ENCODE measurements around the gene UBQLN3.

The UBQLN3 gene

GRCh38 chr11:5524756-5525155, 15.0 kb upstream of the UBQLN3 start:
- H3K4me1 ChIP-seq (ENCODE audit: insufficient read depth, insufficient read length): no peaks in the 10 kb centered on the region
- H3K9me3 ChIP-seq (ENCODE audit: insufficient read depth, low read length): no peaks in the 10 kb centered on the region
- DNase-seq (ENCODE audit: low read depth, low spot score): no peak
- no peak overlapping the region for H3K9ac ChIP-seq (ENCODE audit: insufficient read length, low read depth)
- H3K27me3 ChIP-seq (ENCODE audit: insufficient read depth, insufficient read length): no peaks in the 10 kb centered on the region
- TF ChIP-seq YY1 (IDR thresholded peaks at IDR 0.05; ENCODE audit: insufficient read depth, insufficient read length) (no peak), ZNF274 (IDR thresholded peaks at IDR 0.05; ENCODE audit: low read depth, low read length) (no peak), SUZ12 (IDR thresholded peaks at IDR 0.05; ENCODE audit: extremely low read depth, insufficient read depth, insufficient read length) (no peak)
- H3K4me3 ChIP-seq (ENCODE audit: insufficient read length, low read depth): no peak overlapping the region
- no peaks in the 10 kb centered on the region for H3K36me3 ChIP-seq (ENCODE audit: insufficient read depth, insufficient read length, low read length)

- Histone ChIP-seq H3K27me3 (ENCODE audit: insufficient read depth, insufficient read length) (no peaks in the 10 kb centered on the region), H3K36me3 (ENCODE audit: insufficient read depth, insufficient read length, low read length) (no peaks in the 10 kb centered on the region), H3K4me1 (ENCODE audit: insufficient read depth, insufficient read length) (no peaks in the 10 kb centered on the region), H3K9ac (ENCODE audit: insufficient read length, low read depth) (no peak overlapping the region), H3K4me3 (ENCODE audit: insufficient read length, low read depth) (no peak overlapping the region), H3K9me3 (ENCODE audit: insufficient read depth, low read length) (no peaks in the 10 kb centered on the region)
- TF ChIP-seq ZNF274 (IDR thresholded peaks at IDR 0.05; ENCODE audit: low read depth, low read length) (no peak), SUZ12 (IDR thresholded peaks at IDR 0.05; ENCODE audit: extremely low read depth, insufficient read depth, insufficient read length) (no peak), YY1 (IDR thresholded peaks at IDR 0.05; ENCODE audit: insufficient read depth, insufficient read length) (no peak)
- DNase-seq (ENCODE audit: low read depth, low spot score): no peak
These were observed 12.6 kb upstream of the UBQLN3 start for GRCh38 chr11:5522308-5522707.

- DNase-seq (ENCODE audit: low read depth, low spot score): no peak
- no peak overlapping the region for H3K9ac ChIP-seq (ENCODE audit: insufficient read length, low read depth)
- H3K27me3 ChIP-seq (ENCODE audit: insufficient read depth, insufficient read length): no peaks in the 10 kb centered on the region
- TF ChIP-seq YY1 (IDR thresholded peaks at IDR 0.05; ENCODE audit: insufficient read depth, insufficient read length): no peak
- no peaks in the 10 kb centered on the region for H3K36me3 ChIP-seq (ENCODE audit: insufficient read depth, insufficient read length, low read length)
- no peaks in the 10 kb centered on the region for H3K4me1 ChIP-seq (ENCODE audit: insufficient read depth, insufficient read length)
- H3K4me3 ChIP-seq (ENCODE audit: insufficient read length, low read depth): no peak overlapping the region
- no peaks in the 10 kb centered on the region for H3K9me3 ChIP-seq (ENCODE audit: insufficient read depth, low read length)
These were observed 11.8 kb upstream of the UBQLN3 start for GRCh38 chr11:5521540-5521939.

- H3K27me3 ChIP-seq (ENCODE audit: insufficient read depth, insufficient read length): no peaks in the 10 kb centered on the region
- H3K4me1 ChIP-seq (ENCODE audit: insufficient read depth, insufficient read length): no peaks in the 10 kb centered on the region
- no peak for DNase-seq (ENCODE audit: low read depth, low spot score)
- no peak within 1 kb of the TSS for H3K4me3 ChIP-seq (ENCODE audit: insufficient read length, low read depth)
- no peak within 1 kb of the TSS for H3K9ac ChIP-seq (ENCODE audit: insufficient read length, low read depth)
- no peak for TF ChIP-seq ZNF274 (IDR thresholded peaks at IDR 0.05; ENCODE audit: low read depth, low read length)
- no peak for TF ChIP-seq YY1 (IDR thresholded peaks at IDR 0.05; ENCODE audit: insufficient read depth, insufficient read length)
- TF ChIP-seq SUZ12 (IDR thresholded peaks at IDR 0.05; ENCODE audit: extremely low read depth, insufficient read depth, insufficient read length): no peak
- no peaks in the 10 kb centered on the region for H3K36me3 ChIP-seq (ENCODE audit: insufficient read depth, insufficient read length, low read length)
- H3K9me3 ChIP-seq (ENCODE audit: insufficient read depth, low read length): no peaks in the 10 kb centered on the region
These were observed 6.8 kb upstream of the UBQLN3 start, which contains the start of gene UBQLNL for GRCh38 chr11:5516599-5516998. Gene UBQLNL, minus strand, starts transcription at chr11:5516699. Its CDS starts 258 bp downstream, at chr11:5516441.

- no peak overlapping the region for H3K4me3 ChIP-seq (ENCODE audit: insufficient read length, low read depth)
- H3K36me3 ChIP-seq (ENCODE audit: insufficient read depth, insufficient read length, low read length): no peaks in the 10 kb centered on the region
- no peak for DNase-seq (ENCODE audit: low read depth, low spot score)
- H3K27me3 ChIP-seq (ENCODE audit: insufficient read depth, insufficient read length): no peaks in the 10 kb centered on the region
- no peak overlapping the region for H3K9ac ChIP-seq (ENCODE audit: insufficient read length, low read depth)
- no peaks in the 10 kb centered on the region for H3K4me1 ChIP-seq (ENCODE audit: insufficient read depth, insufficient read length)
- TF ChIP-seq YY1 (IDR thresholded peaks at IDR 0.05; ENCODE audit: insufficient read depth, insufficient read length) (no peak), SUZ12 (IDR thresholded peaks at IDR 0.05; ENCODE audit: extremely low read depth, insufficient read depth, insufficient read length) (no peak), ZNF274 (IDR thresholded peaks at IDR 0.05; ENCODE audit: low read depth, low read length) (no peak)
- H3K9me3 ChIP-seq (ENCODE audit: insufficient read depth, low read length): no peaks in the 10 kb centered on the region
These were observed 5.1 kb upstream of the UBQLN3 start for GRCh38 chr11:5514841-5515240.

- no peak overlapping the region for H3K9ac ChIP-seq (ENCODE audit: insufficient read length, low read depth)
- no peaks in the 10 kb centered on the region for H3K9me3 ChIP-seq (ENCODE audit: insufficient read depth, low read length)
- H3K36me3 ChIP-seq (ENCODE audit: insufficient read depth, insufficient read length, low read length): no peaks in the 10 kb centered on the region
- H3K4me1 ChIP-seq (ENCODE audit: insufficient read depth, insufficient read length): no peaks in the 10 kb centered on the region
- no peak overlapping the region for H3K4me3 ChIP-seq (ENCODE audit: insufficient read length, low read depth)
- no peak for TF ChIP-seq ZNF274 (IDR thresholded peaks at IDR 0.05; ENCODE audit: low read depth, low read length)
- TF ChIP-seq SUZ12 (IDR thresholded peaks at IDR 0.05; ENCODE audit: extremely low read depth, insufficient read depth, insufficient read length): no peak
- TF ChIP-seq YY1 (IDR thresholded peaks at IDR 0.05; ENCODE audit: insufficient read depth, insufficient read length): no peak
- DNase-seq (ENCODE audit: low read depth, low spot score): no peak
- no peaks in the 10 kb centered on the region for H3K27me3 ChIP-seq (ENCODE audit: insufficient read depth, insufficient read length)
These were observed 1.2 kb downstream of the UBQLN3 start for GRCh38 chr11:5508605-5509004.

GRCh38 chr11:5507933-5508305, 1.8 kb downstream of the UBQLN3 start:
- DNase-seq (ENCODE audit: low read depth, low spot score): no peak
- Histone ChIP-seq H3K36me3 (ENCODE audit: insufficient read depth, insufficient read length, low read length) (no peaks in the 10 kb centered on the region), H3K9me3 (ENCODE audit: insufficient read depth, low read length) (no peaks in the 10 kb centered on the region), H3K9ac (ENCODE audit: insufficient read length, low read depth) (no peak overlapping the region), H3K27me3 (ENCODE audit: insufficient read depth, insufficient read length) (no peaks in the 10 kb centered on the region), H3K4me3 (ENCODE audit: insufficient read length, low read depth) (no peak overlapping the region), H3K4me1 (ENCODE audit: insufficient read depth, insufficient read length) (no peaks in the 10 kb centered on the region)
- TF ChIP-seq ZNF274 (IDR thresholded peaks at IDR 0.05; ENCODE audit: low read depth, low read length): no peak
- TF ChIP-seq SUZ12 (IDR thresholded peaks at IDR 0.05; ENCODE audit: extremely low read depth, insufficient read depth, insufficient read length): no peak
- no peak for TF ChIP-seq YY1 (IDR thresholded peaks at IDR 0.05; ENCODE audit: insufficient read depth, insufficient read length)

All from NT2/D1 (cell line).